Esophagus squamous epithelium (tissue), 5 donors: Measurements from ENCODE around the gene PARM1. TPM values are rescaled to one million over a fixed set of nuclear protein-coding genes. Genes with fewer than 3 reads are reported as not detected.

Experiments
- DNase-seq: peaks from one replicate; lab custom pipeline; 2025; lab: John Stamatoyannopoulos, UW
- H3K27ac ChIP-seq, 4 donors: fragments of 200-600 bp; sonication (generic); one replicate each; pipeline ENCODE4 v1.5.1; 2016 to 2019; ENCODE audit warnings: mild to moderate bottlenecking in 1 of 4
- H3K27me3 ChIP-seq, 4 donors: fragments of 200-600 bp; sonication (generic); 1 replicate in 3 of 4; 2 replicates in 1 of 4; pipeline versions ENCODE4 v1.5.1 to v1.6.0; 2017 to 2021; ENCODE audit warnings: antibody characterized with exemption in 1 of 4
- H3K36me3 ChIP-seq, 3 donors: fragments of 200-600 bp; sonication (generic); one replicate each; pipeline ENCODE4 v1.5.1; 2016 to 2019
- H3K4me1 ChIP-seq, 3 donors: fragments of 200-600 bp; sonication (generic); one replicate each; pipeline ENCODE4 v1.5.1; 2017 to 2019
- H3K4me3 ChIP-seq, 4 donors: fragments of 200-600 bp; sonication (generic); 1 replicate in 3 of 4; 2 replicates in 1 of 4; pipeline ENCODE4 v1.5.1; 2016 to 2019; ENCODE audit warnings: mild to moderate bottlenecking in 2 of 4, moderate library complexity in 1 of 4
- H3K9me3 ChIP-seq, 3 donors: fragments of 200-600 bp; sonication (generic); one replicate each; pipeline ENCODE4 v1.5.1; 2016 to 2019
- CTCF ChIP-seq, 6 experiments: fragments of 450-650 bp in 4 of 6; fragments of 200-600 bp in 2 of 6; sonication (generic) in 2 of 6; IDR thresholded peaks; one replicate each; pipeline ENCODE4 v1.5.1; 2016 to 2019; ENCODE audit warnings: antibody characterized with exemption in 6 of 6, mild to moderate bottlenecking in 4 of 6, moderate library complexity in 4 of 6
- POLR2A ChIP-seq, 4 donors: fragments of 450-650 bp; IDR thresholded peaks; one replicate each; pipeline ENCODE4 v1.6.1; 2017; ENCODE audit warnings: antibody characterized with exemption in 4 of 4, mild to moderate bottlenecking in 4 of 4, moderate library complexity in 3 of 4
- WGBS, 2 donors: methylation state at CpG; one replicate each; pipeline ENCODE4 v1.1.5; 2018; 5-methylcytosine and 5-hydroxymethylcytosine counted together
- intact Hi-C: fragments of 100-400 bp; cut with DNase I; formaldehyde crosslinking; loops from one replicate; pipeline ENCODE4 v1.15.0; 2022
- total RNA-seq, 4 donors: library from RNA; depleted of rRNA; stranded (reverse); fragments of >200 nt; gene quantifications; one replicate each; pipeline ENCODE4 v1.1.0, GENCODE V29; 2016
- donor health status: DM: yes; HTN: yes; CAD: no.

The PARM1 gene
- total RNA-seq, 4 donors from 2014 or later = 1.9 to 10.3 (median 4.4) TPM

- no peak for DNase-seq
- peaks cover 0 to 3% (median 0%) of the 10 kb centered on the region in 3 donors for H3K9me3 ChIP-seq
- no peak overlapping the region for H3K27ac ChIP-seq
- H3K4me3 ChIP-seq = no peak overlapping the region
- H3K36me3 ChIP-seq = no peaks in the 10 kb centered on the region
- no peaks in the 10 kb centered on the region for H3K27me3 ChIP-seq
- intact Hi-C loops = no loop called here
- H3K4me1 ChIP-seq = peaks cover 0 to 30% (median 3%) of the 10 kb centered on the region in 3 donors
- TF ChIP-seq CTCF (IDR thresholded peaks at IDR 0.05) = no peak
- no peak for TF ChIP-seq POLR2A (IDR thresholded peaks at IDR 0.05)
- 70 to 79% methylated on average over 2 of the region's 2 CpGs for WGBS, 2 donors
These were observed 69.0 kb downstream of the PARM1 start for GRCh38 chr4:75001871-75002270.

- no peaks in the 10 kb centered on the region for H3K27me3 ChIP-seq
- H3K4me3 ChIP-seq = no peak overlapping the region
- WGBS, 2 donors = 60 to 76% methylated on average over 2 of the region's 2 CpGs
These were observed 69.5 kb downstream of the PARM1 start for GRCh38 chr4:75002381-75002780.

GRCh38 chr4:75003979-75004378 lies 71.1 kb downstream of the PARM1 start:
- Histone ChIP-seq H3K4me1 (peaks cover 0 to 26% (median 3%) of the 10 kb centered on the region in 3 donors), H3K4me3 (no peak overlapping the region), H3K36me3 (no peaks in the 10 kb centered on the region), H3K9me3 (peaks cover 0 to 13% (median 8%) of the 10 kb centered on the region in 3 donors), H3K27ac (no peak overlapping the region), H3K27me3 (no peaks in the 10 kb centered on the region)
- DNase-seq = no peak
- intact Hi-C loops = no loop called here
- TF ChIP-seq POLR2A (IDR thresholded peaks at IDR 0.05) (no peak), CTCF (IDR thresholded peaks at IDR 0.05) (no peak)

More at GRCh38 chr4:75002381-75002780, 69.5 kb downstream of the PARM1 start:
- no peak for DNase-seq
- peaks cover 0 to 26% (median 3%) of the 10 kb centered on the region in 3 donors for H3K4me1 ChIP-seq
- H3K9me3 ChIP-seq = peaks cover 0 to 8% (median 3%) of the 10 kb centered on the region in 3 donors
- no peak for TF ChIP-seq POLR2A (IDR thresholded peaks at IDR 0.05)
- TF ChIP-seq CTCF (IDR thresholded peaks at IDR 0.05) = no peak
- H3K27ac ChIP-seq = no peak overlapping the region
- intact Hi-C loops = no loop called here
- H3K36me3 ChIP-seq = no peaks in the 10 kb centered on the region

- 48 to 49% methylated on average over 9 of the region's 9 CpGs for WGBS, 2 donors
- Histone ChIP-seq H3K27me3 (no peaks in the 10 kb centered on the region), H3K4me3 (no peak overlapping the region), H3K9me3 (peaks cover 0 to 13% (median 8%) of the 10 kb centered on the region in 3 donors), H3K27ac (no peak overlapping the region), H3K4me1 (peaks cover 0 to 26% (median 3%) of the 10 kb centered on the region in 3 donors), H3K36me3 (no peaks in the 10 kb centered on the region)
- TF ChIP-seq POLR2A (IDR thresholded peaks at IDR 0.05) (no peak), CTCF (IDR thresholded peaks at IDR 0.05) (no peak)
- DNase-seq = no peak
- intact Hi-C loops = no loop called here
These were observed 72.1 kb downstream of the PARM1 start for GRCh38 chr4:75004755-75005668.

- no peak for DNase-seq
- Histone ChIP-seq H3K27ac (no peak overlapping the region), H3K4me3 (no peak overlapping the region), H3K36me3 (no peaks in the 10 kb centered on the region), H3K9me3 (peaks cover 0 to 13% (median 8%) of the 10 kb centered on the region in 3 donors), H3K27me3 (no peaks in the 10 kb centered on the region), H3K4me1 (peaks cover 0 to 26% (median 3%) of the 10 kb centered on the region in 3 donors)
- WGBS, 2 donors = 83 to 100% methylated on average over 1 of the region's 1 CpG
- TF ChIP-seq POLR2A (IDR thresholded peaks at IDR 0.05) (no peak), CTCF (IDR thresholded peaks at IDR 0.05) (no peak)
- intact Hi-C loops = no loop called here
These were observed 72.8 kb downstream of the PARM1 start for GRCh38 chr4:75005727-75006126.
